Neural progenitor cell (in vitro differentiated cells): Measurements from ENCODE around the gene GPR75. TPM values are rescaled to one million over a fixed set of nuclear protein-coding genes. Genes with fewer than 3 reads are reported as not detected.

ENCODE experiments used
- DNase-seq: peaks from one replicate; pipeline ENCODE4 v3.0.0-alpha.2; 2016; ENCODE audit warnings: low spot score
- H2AFZ ChIP-seq: fragments of 200-600 bp; sonication (generic); replicated peaks from 2 replicates; pipeline ENCODE4 v1.6.1; 2016; ENCODE audit warnings: antibody characterized with exemption
- H3F3A ChIP-seq: fragments of 200-600 bp; sonication (generic); 2 replicates; pipeline ENCODE4 v1.6.1; 2016; ENCODE audit warnings: antibody characterized with exemption, low read depth
- H3K27ac ChIP-seq: fragments of 200-600 bp; sonication (generic); 2 replicates; pipeline ENCODE4 v1.5.1; 2016; ENCODE audit warnings: mild to moderate bottlenecking
- H3K27me3 ChIP-seq: fragments of 200-600 bp; sonication (generic); 2 replicates; pipeline ENCODE4 v1.6.1; 2016; ENCODE audit warnings: mild to moderate bottlenecking, moderate library complexity
- H3K36me3 ChIP-seq: fragments of 200-600 bp; sonication (generic); 2 replicates; pipeline ENCODE4 v1.5.1; 2016
- H3K4me1 ChIP-seq: fragments of 200-600 bp; sonication (generic); 2 replicates; pipeline ENCODE4 v1.6.1; 2016; ENCODE audit warnings: mixed run types
- H3K4me2 ChIP-seq: fragments of 200-600 bp; sonication (generic); 2 replicates; pipeline ENCODE4 v1.6.1; 2016
- H3K4me3 ChIP-seq: fragments of 200-600 bp; sonication (generic); 2 replicates; pipeline ENCODE4 v1.5.1; 2016
- H3K79me2 ChIP-seq: fragments of 200-600 bp; sonication (generic); 2 replicates; pipeline ENCODE4 v1.6.1; 2016; ENCODE audit warnings: low read depth
- H3K9ac ChIP-seq: fragments of 200-600 bp; sonication (generic); 2 replicates; pipeline ENCODE4 v1.6.1; 2016
- H3K9me3 ChIP-seq: fragments of 200-600 bp; sonication (generic); 2 replicates; pipeline ENCODE4 v1.5.1; 2016; ENCODE audit warnings: low read depth
- H4K20me1 ChIP-seq: fragments of 200-600 bp; sonication (generic); 2 replicates; pipeline ENCODE4 v1.6.1; 2016; ENCODE audit warnings: low read depth
- H3K27ac Mint-ChIP-seq: 3 replicates; pipeline ENCODE4 v1.8.0; 2021; ENCODE audit warnings: mixed read lengths
- H3K27me3 Mint-ChIP-seq: 2 replicates; pipeline ENCODE4 v1.8.0; 2022; ENCODE audit warnings: low read depth, mild to moderate bottlenecking, inconsistent platforms, moderate library complexity, mixed read lengths; ENCODE audit not compliant: insufficient read depth
- H3K36me3 Mint-ChIP-seq: 3 replicates; pipeline ENCODE4 v1.8.0; 2021; ENCODE audit warnings: mixed read lengths
- H3K4me1 Mint-ChIP-seq: 3 replicates; pipeline ENCODE4 v1.8.0; 2021; ENCODE audit warnings: mixed read lengths
- H3K4me3 Mint-ChIP-seq: 3 replicates; pipeline ENCODE4 v1.8.0; 2021; ENCODE audit warnings: mild to moderate bottlenecking, moderate library complexity, mixed read lengths
- H3K9me3 Mint-ChIP-seq: 3 replicates; pipeline ENCODE4 v1.8.0; 2020; ENCODE audit warnings: mixed read lengths
- CTCF ChIP-seq: fragments of 200-600 bp; sonication (generic); IDR thresholded peaks from 2 replicates; pipeline ENCODE4 v1.5.1; 2017; ENCODE audit warnings: antibody characterized with exemption, mild to moderate bottlenecking
- EZH2 ChIP-seq: fragments of 200-600 bp; sonication (generic); IDR thresholded peaks from 2 replicates; pipeline ENCODE4 v1.6.1; 2017; ENCODE audit warnings: antibody characterized with exemption, mild to moderate bottlenecking, moderate library complexity
- EZH2phosphoT487 ChIP-seq: fragments of 200-600 bp; sonication (generic); IDR thresholded peaks from 2 replicates; pipeline ENCODE4 v1.6.1; 2017; ENCODE audit warnings: antibody characterized with exemption
- total RNA-seq: library from RNA; depleted of rRNA; stranded (reverse); fragments of >200 nt; gene quantifications from 2 replicates; pipeline ENCODE4 v1.2.3, GENCODE V29; 2015; ENCODE audit warnings: low replicate concordance

The GPR75 gene
- total RNA-seq, 1 donor from 2014 or later: 0.94 TPM

- Histone ChIP-seq H3F3A (no peaks in the 10 kb centered on the region), H2AFZ (no peak overlapping the region), H3K9me3 (no peaks in the 10 kb centered on the region), H3K4me3 (no peak overlapping the region), H3K9ac (no peak overlapping the region), H3K27me3 (no peaks in the 10 kb centered on the region), H3K4me1 (no peaks in the 10 kb centered on the region), H3K27ac (no peak overlapping the region), H3K79me2 (no peaks in the 10 kb centered on the region), H4K20me1 (no peaks in the 10 kb centered on the region), H3K36me3 (peaks cover 12% of the 10 kb centered on the region), H3K4me2 (no peak overlapping the region)
- Mint-ChIP-seq H3K27me3 (no peaks in the 10 kb centered on the region), H3K9me3 (no peaks in the 10 kb centered on the region), H3K4me1 (no peaks in the 10 kb centered on the region), H3K36me3 (peaks cover 17% of the 10 kb centered on the region), H3K4me3 (no peak overlapping the region), H3K27ac (no peak overlapping the region)
- no peak for DNase-seq
- TF ChIP-seq EZH2phosphoT487 (no peak), EZH2 (no peak), CTCF (no peak)
Observed at GRCh38 chr2:53867169-53867568, 7.4 kb upstream of the GPR75 start.

GRCh38 chr2:53865962-53866361 lies 6.2 kb upstream of the GPR75 start:
- TF ChIP-seq EZH2 (no peak), CTCF (no peak), EZH2phosphoT487 (no peak)
- H3K36me3 Mint-ChIP-seq: peaks cover 23% of the 10 kb centered on the region
- no peaks in the 10 kb centered on the region for H3K9me3 Mint-ChIP-seq

GRCh38 chr2:53865264-53865663 lies 5.5 kb upstream of the GPR75 start:
- Histone ChIP-seq H3K4me3 (no peak overlapping the region), H2AFZ (no peak overlapping the region), H3K79me2 (no peaks in the 10 kb centered on the region), H3K9ac (no peak overlapping the region), H3K27ac (no peak overlapping the region), H3K4me1 (no peaks in the 10 kb centered on the region), H3K9me3 (no peaks in the 10 kb centered on the region), H3K4me2 (no peak overlapping the region), H3K27me3 (no peaks in the 10 kb centered on the region), H3K36me3 (peaks cover 10% of the 10 kb centered on the region), H3F3A (no peaks in the 10 kb centered on the region), H4K20me1 (no peaks in the 10 kb centered on the region)
- no peak overlapping the region for H3K4me3 Mint-ChIP-seq
- peaks cover 30% of the 10 kb centered on the region for H3K36me3 Mint-ChIP-seq
- no peak for TF ChIP-seq EZH2phosphoT487
- no peak for TF ChIP-seq CTCF
- TF ChIP-seq EZH2: no peak
- no peak overlapping the region for H3K27ac Mint-ChIP-seq
- H3K4me1 Mint-ChIP-seq: no peaks in the 10 kb centered on the region
- H3K27me3 Mint-ChIP-seq: peaks cover 3% of the 10 kb centered on the region
- DNase-seq: no peak
- no peaks in the 10 kb centered on the region for H3K9me3 Mint-ChIP-seq

More at GRCh38 chr2:53865962-53866361, 6.2 kb upstream of the GPR75 start:
- no peak for DNase-seq
- Histone ChIP-seq H3K4me2 (no peak overlapping the region), H3K27ac (no peak overlapping the region), H2AFZ (no peak overlapping the region), H4K20me1 (no peaks in the 10 kb centered on the region), H3K9ac (no peak overlapping the region), H3K4me1 (no peaks in the 10 kb centered on the region), H3K4me3 (no peak overlapping the region), H3K27me3 (no peaks in the 10 kb centered on the region), H3K79me2 (no peaks in the 10 kb centered on the region), H3F3A (no peaks in the 10 kb centered on the region), H3K36me3 (peaks cover 10% of the 10 kb centered on the region), H3K9me3 (no peaks in the 10 kb centered on the region)
- peaks cover 3% of the 10 kb centered on the region for H3K27me3 Mint-ChIP-seq
- H3K4me1 Mint-ChIP-seq: no peaks in the 10 kb centered on the region
- H3K27ac Mint-ChIP-seq: no peak overlapping the region
- H3K4me3 Mint-ChIP-seq: no peak overlapping the region
